IMR-90 (cell line): ENCODE data around the gene PRKCH. TPM values are rescaled to one million over a fixed set of nuclear protein-coding genes. Genes with fewer than 3 reads are reported as not detected.
A peak's percentile ranks its signal among the peaks of the same experiment; 100 is the strongest.

ENCODE experiments used
- ATAC-seq: fragments of 200-7000 bp; cut with Tn5 transposase; 2 replicates; pipeline ENCODE4 v1.9.1; 2020; ENCODE audit warnings: low read depth, mild to moderate bottlenecking, moderate library complexity
- BruUV-seq: library from RNA; stranded (reverse); fragments of 400-500 nt; replicated peaks from 2 replicates; lab custom pipeline; 2021; lab: Mats Ljungman, UMichigan
- CTCF ChIA-PET: fragments of 300-600 bp; formaldehyde crosslinking; extraction: SDS; loops from one replicate; lab custom pipeline; 2021; ENCODE audit warnings: antibody characterized with exemption; lab: Yijun Ruan, JAX
- POLR2A ChIA-PET: fragments of 300-600 bp; sonication (Branson Sonifier 250); formaldehyde crosslinking; loops from one replicate; lab custom pipeline; 2022; ENCODE audit warnings: antibody characterized with exemption; ENCODE audit not compliant: unreplicated experiment; lab: Charles Lee
- DNase-seq: peaks from one replicate; pipeline ENCODE4 v3.0.0; 2013
- H2AFZ ChIP-seq: replicated peaks from 2 replicates; pipeline ENCODE3; 2013; ENCODE audit warnings: low read length, mild to moderate bottlenecking; ENCODE audit not compliant: poor library complexity
- H2AK5ac ChIP-seq: 2 replicates; pipeline ENCODE4 v1.6.1; 2013; ENCODE audit warnings: low read depth, low read length, inconsistent platforms
- H2AK9ac ChIP-seq: replicated peaks from 2 replicates; pipeline ENCODE3; 2013; ENCODE audit warnings: mild to moderate bottlenecking, low read depth, low read length, moderate library complexity; ENCODE audit not compliant: poor library complexity
- H2BK120ac ChIP-seq: 2 replicates; pipeline ENCODE4 v1.6.1; 2013; ENCODE audit warnings: low read depth, low read length, inconsistent platforms
- H2BK15ac ChIP-seq: 3 replicates; pipeline ENCODE4 v1.6.1; 2013; ENCODE audit warnings: low read depth, low read length, inconsistent platforms
- H2BK20ac ChIP-seq: 2 replicates; pipeline ENCODE4 v1.6.1; 2013; ENCODE audit warnings: low read depth, mild to moderate bottlenecking, inconsistent platforms, low read length, moderate library complexity
- H2BK5ac ChIP-seq: 2 replicates; pipeline ENCODE4 v1.6.1; 2013; ENCODE audit warnings: mild to moderate bottlenecking, low read depth, low read length, inconsistent platforms; ENCODE audit not compliant: poor library complexity, severe bottlenecking
- H3K14ac ChIP-seq: replicated peaks from 2 replicates; pipeline ENCODE4 v1.6.1; 2013; ENCODE audit warnings: low read depth, low read length, inconsistent platforms
- H3K18ac ChIP-seq: 2 replicates; pipeline ENCODE4 v1.6.1; 2013; ENCODE audit warnings: low read depth, low read length, control low read depth
- H3K23ac ChIP-seq: 2 replicates; pipeline ENCODE4 v1.6.1; 2013; ENCODE audit warnings: low read depth, low read length, inconsistent platforms
- H3K27ac ChIP-seq: 2 replicates; pipeline ENCODE4 v1.5.1; 2013; ENCODE audit warnings: mild to moderate bottlenecking, control low read depth, low read length; ENCODE audit not compliant: insufficient read depth
- H3K27me3 ChIP-seq: 2 replicates; pipeline ENCODE4 v1.6.1; 2013; ENCODE audit warnings: low read length; ENCODE audit not compliant: control insufficient read depth, insufficient read depth
- H3K36me3 ChIP-seq: 2 replicates; pipeline ENCODE4 v1.6.1; 2013; ENCODE audit warnings: low read length, mixed read lengths; ENCODE audit not compliant: control insufficient read depth, insufficient read depth
- H3K4ac ChIP-seq: 2 replicates; pipeline ENCODE4 v1.6.1; 2013; ENCODE audit warnings: low read depth, low read length, inconsistent platforms
- H3K4me1 ChIP-seq: 2 replicates; pipeline ENCODE4 v1.6.1; 2013; ENCODE audit warnings: low read length, mixed read lengths; ENCODE audit not compliant: control insufficient read depth, insufficient read depth
- H3K4me2 ChIP-seq: 2 replicates; pipeline ENCODE4 v1.6.1; 2013; ENCODE audit warnings: low read depth, mild to moderate bottlenecking, control low read depth, low read length, moderate library complexity
- H3K4me3 ChIP-seq: 2 replicates; pipeline ENCODE4 v1.5.1; 2013; ENCODE audit warnings: low read depth, mild to moderate bottlenecking, control low read depth, low read length, moderate library complexity; ENCODE audit not compliant: insufficient read depth
- H3K56ac ChIP-seq: 2 replicates; pipeline ENCODE4 v1.6.1; 2013; ENCODE audit warnings: low read length, inconsistent platforms; ENCODE audit not compliant: insufficient read depth; ENCODE audit errors: extremely low read depth
- H3K79me1 ChIP-seq, 2 experiments: 2 replicates each; pipeline ENCODE4 v1.6.1; 2013; ENCODE audit warnings: low read length in 2 of 2, inconsistent platforms in 1 of 2, low read depth in 1 of 2
- H3K9ac ChIP-seq: 2 replicates; pipeline ENCODE4 v1.6.1; 2013; ENCODE audit warnings: low read depth, low read length, control low read depth
- H3K9me1 ChIP-seq: 2 replicates; pipeline ENCODE4 v1.6.1; 2013; ENCODE audit warnings: low read length, inconsistent platforms; ENCODE audit not compliant: insufficient read depth
- H3K9me3 ChIP-seq: 2 replicates; pipeline ENCODE4 v1.6.1; 2013; ENCODE audit warnings: low read length; ENCODE audit not compliant: control insufficient read depth, insufficient read depth
- H4K20me1 ChIP-seq: 2 replicates; pipeline ENCODE4 v1.6.1; 2013; ENCODE audit warnings: low read length, inconsistent platforms; ENCODE audit not compliant: insufficient read depth
- H4K5ac ChIP-seq: 2 replicates; pipeline ENCODE4 v1.6.1; 2013; ENCODE audit warnings: mild to moderate bottlenecking, low read depth, low read length, control low read depth
- H4K8ac ChIP-seq, 2 experiments: 2 replicates each; pipeline ENCODE4 v1.6.1; 2013; ENCODE audit warnings: low read depth in 2 of 2, low read length in 2 of 2, control low read depth in 1 of 2, inconsistent platforms in 1 of 2
- H4K91ac ChIP-seq: 2 replicates; pipeline ENCODE4 v1.6.1; 2013; ENCODE audit warnings: low read depth, low read length, inconsistent platforms; ENCODE audit not compliant: insufficient read depth
- CEBPB ChIP-seq: IDR thresholded peaks from 2 replicates; pipeline ENCODE4 v1.6.1; 2012; ENCODE audit warnings: low read depth, low read length, improper control_type of control experiment
- CHD1 ChIP-seq: IDR thresholded peaks from 2 replicates; pipeline ENCODE4 v1.6.1; 2012; ENCODE audit warnings: low read depth, low read length, improper control_type of control experiment
- MAZ ChIP-seq: IDR thresholded peaks from 2 replicates; pipeline ENCODE4 v1.6.1; 2012; ENCODE audit warnings: low read depth, mild to moderate bottlenecking, low read length, improper control_type of control experiment, moderate library complexity, borderline replicate concordance
- NFE2L2 ChIP-seq: fragments of 150-350 bp; IDR thresholded peaks from 2 replicates; pipeline ENCODE4 v1.6.1; 2016; ENCODE audit warnings: low read depth, mild to moderate bottlenecking, low read length
- RAD21 ChIP-seq: IDR thresholded peaks from 2 replicates; pipeline ENCODE4 v1.6.1; 2012; ENCODE audit warnings: low read length, improper control_type of control experiment
- RCOR1 ChIP-seq: IDR thresholded peaks from 2 replicates; pipeline ENCODE4 v1.6.1; 2012; ENCODE audit warnings: mild to moderate bottlenecking, low read length, improper control_type of control experiment; ENCODE audit not compliant: insufficient replicate concordance
- RFX5 ChIP-seq: IDR thresholded peaks from 2 replicates; pipeline ENCODE4 v1.8.0; 2012; ENCODE audit warnings: low read depth, mild to moderate bottlenecking, low read length, moderate library complexity
- WGBS, 2 experiments: methylation state at CpG; one replicate each; pipeline versions ENCODE4 v1.1.5 to v1.1.7; 2013; ENCODE audit warnings: missing lambda C conversion rate in 2 of 2; ENCODE audit not compliant: insufficient read length in 1 of 2; ENCODE audit errors: extremely low coverage in 2 of 2; 5-methylcytosine and 5-hydroxymethylcytosine counted together
- dilution Hi-C: fragments of 300-500 bp; cut with HindIII; formaldehyde crosslinking; loops from one replicate; pipeline ENCODE4 v1.14.3; 2018; ENCODE audit warnings: low sequenced_read_pairs; ENCODE audit not compliant: unreplicated experiment
- in situ Hi-C: fragments of 300-500 bp; cut with MboI; formaldehyde crosslinking; loops from 3 replicates; pipeline ENCODE4 v1.14.3; 2019; ENCODE audit warnings: low sequenced_read_pairs, inconsistent platforms, mixed read lengths
- intact Hi-C: fragments of 100-400 bp; cut with micrococcal nuclease; formaldehyde crosslinking; loops from 2 replicates; pipeline ENCODE4 v1.10.0; 2022
- polyA plus RNA-seq, 3 experiments: library from polyadenylated mRNA; depleted of rRNA; stranded (reverse); fragments of >200 nt; gene quantifications; 2 replicates each; pipeline ENCODE4 v1.2.3, GENCODE V29; 2012; ENCODE audit warnings: low replicate concordance in 1 of 3
- total RNA-seq: library from RNA; depleted of rRNA; stranded (reverse); fragments of >200 nt; gene quantifications from 2 replicates; pipeline ENCODE4 v1.2.3, GENCODE V29; 2012
- TF ChIP-seq, protein P1 (sequence below): fragments of 150-350 bp; IDR thresholded peaks from 2 replicates; pipeline ENCODE4 v1.6.1; 2016; ENCODE audit warnings: low read depth, mild to moderate bottlenecking, low read length, moderate library complexity, borderline replicate concordance

Gene PRKCH
- total and polyA plus RNA-seq, 2 of the 4 experiments (the other 2 are of a cell fraction), result 1.6 to 2.3 TPM

DNA sequence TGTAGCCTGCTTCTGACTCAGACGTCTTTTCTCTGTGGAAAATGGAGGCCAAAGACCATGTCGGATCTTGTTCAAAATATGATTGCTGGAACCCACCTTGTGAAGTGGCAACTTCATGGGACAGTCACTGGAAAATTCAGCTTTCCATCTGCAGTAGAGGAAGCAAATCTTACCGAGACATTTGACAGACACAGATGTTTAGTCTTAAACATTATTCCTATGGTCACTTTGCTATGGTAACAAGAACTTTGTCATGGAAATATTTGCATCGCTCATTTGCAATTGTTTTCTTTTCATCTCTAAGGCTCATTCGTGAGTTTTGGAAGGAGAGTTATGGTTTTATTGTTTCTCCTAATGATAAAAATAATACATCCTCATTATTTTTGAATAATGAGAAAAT, 275.6 kb downstream of the PRKCH start:
- H3K14ac ChIP-seq, result peak overlapping the region; percentile 16; the same call in 1 of the 2 replicates
- TF ChIP-seq, protein P1, sequence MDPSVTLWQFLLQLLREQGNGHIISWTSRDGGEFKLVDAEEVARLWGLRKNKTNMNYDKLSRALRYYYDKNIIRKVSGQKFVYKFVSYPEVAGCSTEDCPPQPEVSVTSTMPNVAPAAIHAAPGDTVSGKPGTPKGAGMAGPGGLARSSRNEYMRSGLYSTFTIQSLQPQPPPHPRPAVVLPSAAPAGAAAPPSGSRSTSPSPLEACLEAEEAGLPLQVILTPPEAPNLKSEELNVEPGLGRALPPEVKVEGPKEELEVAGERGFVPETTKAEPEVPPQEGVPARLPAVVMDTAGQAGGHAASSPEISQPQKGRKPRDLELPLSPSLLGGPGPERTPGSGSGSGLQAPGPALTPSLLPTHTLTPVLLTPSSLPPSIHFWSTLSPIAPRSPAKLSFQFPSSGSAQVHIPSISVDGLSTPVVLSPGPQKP, result no peak
- no peak for TF ChIP-seq NFE2L2
- no peak for TF ChIP-seq RFX5
- no peak for TF ChIP-seq CEBPB
- TF ChIP-seq CHD1, result no peak
- no peak for TF ChIP-seq RCOR1
- TF ChIP-seq MAZ, result no peak
- no peak for TF ChIP-seq RAD21
- H3K9me1 ChIP-seq, result peaks cover 7% of the 10 kb centered on the region
- peak overlapping the region; percentile 13; the same call in 1 of the 2 replicates for H3K4me2 ChIP-seq
- H2BK120ac ChIP-seq, result 0 out of 2 replicates have a peak overlapping the region, but pooled peaks have one; percentile 0
- ChIA-PET POLR2A (interaction anchor here (0.6 kb wide), 1 partner anchor 315 kb away, joined by 4 read pairs; no protein-coding TSS in a partner anchor), CTCF (no interaction called here)
- no peak overlapping the region for H3K4ac ChIP-seq
- peak overlapping the region; percentile 69; the same call in 1 of the 2 replicates for H3K18ac ChIP-seq
- H2BK15ac ChIP-seq, result 0 out of 3 replicates have a peak overlapping the region, but pooled peaks have one; percentile 15
- no peak overlapping the region for H3K4me3 ChIP-seq
- H4K5ac ChIP-seq, result peak overlapping the region; percentile 35; the same call in 1 of the 2 replicates
- no peak overlapping the region for H2BK5ac ChIP-seq
- H3K9me3 ChIP-seq, result 0 out of 2 replicates have a peak, but pooled peaks cover 2% of the 10 kb centered on the region
- in situ Hi-C loops, result no loop called here
- DNase-seq, result no peak
- BruUV-seq, result no TSS peak
- no peaks in the 10 kb centered on the region for H3K27me3 ChIP-seq
- H2BK20ac ChIP-seq, result 0 out of 2 replicates have a peak overlapping the region, but pooled peaks have one; percentile 1
- no peak overlapping the region for H3K27ac ChIP-seq
- no peak for ATAC-seq
- intact Hi-C loops, result no loop called here
- no peak overlapping the region for H2AFZ ChIP-seq
- H3K36me3 ChIP-seq, result no peaks in the 10 kb centered on the region
- peaks cover 14% of the 10 kb centered on the region for H3K4me1 ChIP-seq
- no peak overlapping the region for H3K9ac ChIP-seq
- no peaks in the 10 kb centered on the region for H4K20me1 ChIP-seq
- no peak overlapping the region for H4K91ac ChIP-seq
- dilution Hi-C loops, result no loop called here
- peak overlapping the region in 1 of 2 experiments; percentile 50; a peak in 1 of 4 replicates for H4K8ac ChIP-seq
- H3K23ac ChIP-seq, result no peak overlapping the region
- H2AK5ac ChIP-seq, result no peak overlapping the region
- no peak overlapping the region for H2AK9ac ChIP-seq
- no peak overlapping the region for H3K56ac ChIP-seq
- WGBS, 2 experiments, result 61% methylated on average over 2 of the region's 5 CpGs; no CpG with 5 or more reads in 1 of the 2 experiments
- H3K79me1 ChIP-seq, result no peaks in the 10 kb centered on the region
